HepG2 (cell line): ENCODE results near the gene WDR43.

ENCODE experiments used
- ASH2L ChIP-seq: fragments of 300-600, 200-600 bp; sonication (generic); IDR thresholded peaks from 2 replicates; pipeline ENCODE4 v1.7.0; 2017; ENCODE audit warnings: low read depth, mild to moderate bottlenecking, moderate library complexity, mixed read lengths, low read length; ENCODE audit not compliant: insufficient read length
- MED1 ChIP-seq: sonication (generic); formaldehyde crosslinking; IDR thresholded peaks from 2 replicates; pipeline ENCODE4 v1.4.0; 2020; ENCODE audit warnings: missing genetic modification reagents
- SCMH1 ChIP-seq: sonication (generic); formaldehyde crosslinking; IDR thresholded peaks from 2 replicates; pipeline ENCODE4 v1.9.0; 2021; ENCODE audit warnings: missing genetic modification reagents, mild to moderate bottlenecking, borderline replicate concordance
- ZFX ChIP-seq: sonication (generic); formaldehyde crosslinking; IDR thresholded peaks from 2 replicates; pipeline ENCODE4 v1.4.0; 2020; ENCODE audit warnings: mild to moderate bottlenecking, low read depth, missing genetic modification reagents, moderate library complexity
- ZNF121 ChIP-seq: sonication (generic); formaldehyde crosslinking; IDR thresholded peaks from 2 replicates; pipeline ENCODE4 v1.5.0; 2020; ENCODE audit warnings: mild to moderate bottlenecking, missing genetic modification reagents
- TF ChIP-seq, protein P1 (sequence below): sonication (generic); formaldehyde crosslinking; IDR thresholded peaks from 2 replicates; pipeline ENCODE4 v1.5.0; 2020; ENCODE audit warnings: mild to moderate bottlenecking, missing genetic modification reagents, moderate library complexity
- TF ChIP-seq, protein P2 (sequence below): sonication (generic); formaldehyde crosslinking; conservative IDR thresholded peaks from 2 replicates; pipeline ENCODE4 v1.4.0; 2020; ENCODE audit warnings: missing genetic modification reagents

DNA sequence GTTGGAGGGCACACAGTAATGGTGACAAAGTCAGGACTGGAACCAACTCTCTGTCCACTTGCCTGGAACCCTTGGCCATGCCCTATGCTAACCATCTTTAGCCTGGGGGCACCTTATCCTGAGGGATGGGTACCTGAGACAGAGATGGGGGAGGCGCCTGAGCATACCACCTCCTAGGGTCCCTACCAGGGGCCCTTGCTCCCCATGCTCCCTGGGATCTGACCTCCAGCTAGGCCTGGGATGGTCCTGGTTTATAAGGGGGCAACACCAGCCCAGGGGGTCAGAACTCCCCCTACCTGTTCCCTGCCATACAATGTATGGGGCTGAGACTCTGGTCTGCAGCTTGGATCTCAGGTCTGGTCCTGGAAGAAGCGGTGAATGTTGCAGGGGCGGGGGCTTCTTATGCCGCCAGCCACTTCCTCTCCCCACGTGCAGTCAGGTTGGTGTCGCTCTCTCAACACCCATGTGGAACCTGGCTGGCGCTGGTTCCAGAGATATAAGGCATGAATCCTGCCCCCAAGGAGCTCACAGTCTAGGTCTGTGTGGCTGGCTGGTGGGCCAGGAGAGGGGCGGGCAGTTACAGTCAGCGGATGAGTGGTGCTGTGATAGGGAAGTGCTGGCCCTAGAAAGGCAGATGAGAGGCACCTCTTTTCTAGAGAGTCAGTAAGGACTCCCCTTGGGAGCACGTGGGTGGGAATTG, 82.9 kb downstream of the WDR43 start:
- TF ChIP-seq, protein P1, sequence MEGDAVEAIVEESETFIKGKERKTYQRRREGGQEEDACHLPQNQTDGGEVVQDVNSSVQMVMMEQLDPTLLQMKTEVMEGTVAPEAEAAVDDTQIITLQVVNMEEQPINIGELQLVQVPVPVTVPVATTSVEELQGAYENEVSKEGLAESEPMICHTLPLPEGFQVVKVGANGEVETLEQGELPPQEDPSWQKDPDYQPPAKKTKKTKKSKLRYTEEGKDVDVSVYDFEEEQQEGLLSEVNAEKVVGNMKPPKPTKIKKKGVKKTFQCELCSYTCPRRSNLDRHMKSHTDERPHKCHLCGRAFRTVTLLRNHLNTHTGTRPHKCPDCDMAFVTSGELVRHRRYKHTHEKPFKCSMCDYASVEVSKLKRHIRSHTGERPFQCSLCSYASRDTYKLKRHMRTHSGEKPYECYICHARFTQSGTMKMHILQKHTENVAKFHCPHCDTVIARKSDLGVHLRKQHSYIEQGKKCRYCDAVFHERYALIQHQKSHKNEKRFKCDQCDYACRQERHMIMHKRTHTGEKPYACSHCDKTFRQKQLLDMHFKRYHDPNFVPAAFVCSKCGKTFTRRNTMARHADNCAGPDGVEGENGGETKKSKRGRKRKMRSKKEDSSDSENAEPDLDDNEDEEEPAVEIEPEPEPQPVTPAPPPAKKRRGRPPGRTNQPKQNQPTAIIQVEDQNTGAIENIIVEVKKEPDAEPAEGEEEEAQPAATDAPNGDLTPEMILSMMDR (CRISPR knock-in tag) = no peak
- TF ChIP-seq, protein P2, sequence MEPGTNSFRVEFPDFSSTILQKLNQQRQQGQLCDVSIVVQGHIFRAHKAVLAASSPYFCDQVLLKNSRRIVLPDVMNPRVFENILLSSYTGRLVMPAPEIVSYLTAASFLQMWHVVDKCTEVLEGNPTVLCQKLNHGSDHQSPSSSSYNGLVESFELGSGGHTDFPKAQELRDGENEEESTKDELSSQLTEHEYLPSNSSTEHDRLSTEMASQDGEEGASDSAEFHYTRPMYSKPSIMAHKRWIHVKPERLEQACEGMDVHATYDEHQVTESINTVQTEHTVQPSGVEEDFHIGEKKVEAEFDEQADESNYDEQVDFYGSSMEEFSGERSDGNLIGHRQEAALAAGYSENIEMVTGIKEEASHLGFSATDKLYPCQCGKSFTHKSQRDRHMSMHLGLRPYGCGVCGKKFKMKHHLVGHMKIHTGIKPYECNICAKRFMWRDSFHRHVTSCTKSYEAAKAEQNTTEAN (CRISPR knock-in tag) = no peak
- TF ChIP-seq ASH2L (no peak), MED1 (CRISPR knock-in tag) (no peak), SCMH1 (CRISPR knock-in tag) (no peak), ZNF121 (no peak), ZFX (CRISPR knock-in tag) (no peak)
